ENCODE data around the gene CHCHD6.

GRCh38 chr3:126817781-126818180 is 113.7 kb downstream of the CHCHD6 start:
- TF ChIP-seq EZH2 (IDR thresholded peaks at IDR 0.05) (no peak), POLR2AphosphoS5 (IDR thresholded peaks at IDR 0.05; ENCODE audit: borderline replicate concordance, low read depth, low read length) (no peak)

Measured in SK-N-MC (cell line).